Fibroblast of gingiva (primary cell): ENCODE measurements around the gene MYO1D.
A peak's percentile ranks its signal among the peaks of the same experiment; 100 is the strongest.
"Not testable (repeated sequence)": the region's sequence is repeated elsewhere in the genome, so short reads cannot be mapped to it uniquely, and the experiment has no call there.

Source experiments
- DNase-seq: peaks from one replicate; pipeline ENCODE4 v3.0.0-alpha.2; 2011; ENCODE audit warnings: low read depth

MYO1D gene

GRCh38 chr17:32461498-32461852 lies 415.4 kb downstream of the MYO1D start:
- no peak for DNase-seq

GRCh38 chr17:32460054-32460453 lies 416.9 kb downstream of the MYO1D start:
- DNase-seq, result no peak

GRCh38 chr17:32458371-32458770 lies 418.6 kb downstream of the MYO1D start:
- no peak for DNase-seq

GRCh38 chr17:32453370-32453769 lies 423.6 kb downstream of the MYO1D start:
- no peak for DNase-seq

GRCh38 chr17:32452281-32452680 lies 424.6 kb downstream of the MYO1D start:
- peak; percentile 22 for DNase-seq

GRCh38 chr17:32451879-32452278 lies 425.0 kb downstream of the MYO1D start:
- no peak for DNase-seq

- not testable (repeated sequence) for DNase-seq
Measured at GRCh38 chr17:32450379-32450778, 426.5 kb downstream of the MYO1D start.

GRCh38 chr17:32449963-32450362 lies 427.0 kb downstream of the MYO1D start:
- no peak for DNase-seq

GRCh38 chr17:32446949-32447348 lies 430.0 kb downstream of the MYO1D start:
- DNase-seq, result no peak

- peak; percentile 17 for DNase-seq
Measured at GRCh38 chr17:32445971-32446370, 431.0 kb downstream of the MYO1D start.

- DNase-seq, result no peak
Measured at GRCh38 chr17:32445497-32445896, 431.4 kb downstream of the MYO1D start.

- DNase-seq, result peak; percentile 35
Measured at GRCh38 chr17:32445074-32445415, 431.9 kb downstream of the MYO1D start.

GRCh38 chr17:32444301-32445073 lies 432.4 kb downstream of the MYO1D start, which contains the start of gene PSMD11:
Gene PSMD11 (plus strand): TSS chr17:32444510. CDS start chr17:32444524, 14 bp downstream.
- DNase-seq, result peak; percentile 94

GRCh38 chr17:32443827-32444300 lies 433.1 kb downstream of the MYO1D start:
- no peak for DNase-seq
